Parathyroid adenoma (tissue), 2 donors: ENCODE measurements around the gene PMVK.

Source experiments
- H2AFZ ChIP-seq: fragments of 300-600 bp; sonication (generic); one replicate; pipeline ENCODE4 v1.7.0; 2017; ENCODE audit warnings: antibody characterized with exemption, mild to moderate bottlenecking
- H3K27ac ChIP-seq: fragments of 300-600 bp; sonication (generic); one replicate; pipeline ENCODE4 v1.7.0; 2017
- H3K27me3 ChIP-seq: fragments of 300-600 bp; sonication (generic); one replicate; pipeline ENCODE4 v1.7.0; 2017; ENCODE audit warnings: low read length; ENCODE audit not compliant: control insufficient read depth, insufficient read depth
- H3K36me3 ChIP-seq: fragments of 300-600 bp; sonication (generic); one replicate; pipeline ENCODE4 v1.7.0; 2017; ENCODE audit warnings: low read length; ENCODE audit not compliant: control insufficient read depth, insufficient read depth
- H3K4me1 ChIP-seq: fragments of 300-600 bp; sonication (generic); one replicate; pipeline ENCODE4 v1.7.0; 2017; ENCODE audit warnings: control low read depth
- H3K4me2 ChIP-seq: fragments of 300-600 bp; sonication (generic); one replicate; pipeline ENCODE4 v1.7.0; 2017; ENCODE audit warnings: low read length
- H3K4me3 ChIP-seq: fragments of 300-600 bp; sonication (generic); one replicate; pipeline ENCODE4 v1.7.0; 2017; ENCODE audit warnings: low read depth, low read length
- H3K79me2 ChIP-seq: fragments of 300-600 bp; sonication (generic); one replicate; pipeline ENCODE4 v1.7.0; 2017; ENCODE audit warnings: control low read depth
- H3K9ac ChIP-seq: fragments of 300-600 bp; sonication (generic); one replicate; pipeline ENCODE4 v1.7.0; 2017; ENCODE audit warnings: mild to moderate bottlenecking
- H3K9me3 ChIP-seq: fragments of 300-600 bp; sonication (generic); one replicate; pipeline ENCODE4 v1.7.0; 2017; ENCODE audit warnings: low read length; ENCODE audit not compliant: control insufficient read depth
- TF ChIP-seq, protein P1 (sequence below): fragments of 300-600 bp; sonication (generic); IDR thresholded peaks from one replicate; pipeline ENCODE4 v1.7.0; 2017; ENCODE audit warnings: antibody characterized with exemption, mild to moderate bottlenecking
- donor health status: primary hyperparathyroidism.

PMVK gene

DNA sequence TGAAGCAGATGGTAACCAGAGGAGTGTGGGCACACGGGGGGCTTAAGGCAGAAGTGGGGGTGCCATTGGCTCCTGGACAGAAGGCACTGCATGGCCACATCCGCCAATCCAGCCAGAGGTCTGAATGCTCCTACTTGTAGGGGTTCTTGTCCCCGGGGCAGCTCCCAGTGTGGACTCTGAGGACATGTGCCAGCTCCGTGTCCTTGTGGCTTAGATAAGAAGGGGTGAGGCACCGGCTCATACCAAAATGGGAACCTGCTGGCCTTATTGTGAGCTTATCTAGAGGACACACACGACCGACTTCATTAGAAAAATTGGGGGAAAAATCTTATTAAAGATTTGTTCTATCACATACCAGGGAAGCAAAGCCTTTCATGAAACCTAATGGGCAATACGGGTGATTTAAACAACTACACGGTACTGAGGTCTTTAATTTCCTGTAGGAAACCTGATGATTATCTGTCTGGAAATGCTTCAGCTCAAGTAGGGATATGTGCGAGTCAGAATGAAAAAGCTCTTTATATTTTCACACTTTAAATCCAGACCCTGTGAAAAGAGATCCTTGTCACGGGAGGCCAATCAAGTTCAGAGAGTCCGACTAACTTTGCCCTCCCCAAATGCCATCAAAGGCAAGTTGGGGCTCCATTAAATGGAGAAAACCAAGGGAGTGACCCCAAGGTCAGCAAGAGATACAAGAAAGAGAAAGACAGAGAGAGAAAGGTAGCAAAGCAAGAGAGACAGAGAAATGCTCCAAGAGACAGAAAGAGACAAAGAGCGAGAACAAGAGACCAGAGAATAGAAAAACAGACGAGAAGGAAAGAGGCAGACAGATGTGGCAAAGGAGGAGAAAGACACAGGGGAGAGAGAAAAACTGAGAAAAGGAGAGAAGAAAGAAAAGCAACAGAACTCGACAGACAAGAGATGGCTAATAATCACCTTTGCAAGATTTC, 52.3 kb downstream of the PMVK start:
- Histone ChIP-seq H3K9me3 (no peaks in the 10 kb centered on the region), H3K4me1 (no peaks in the 10 kb centered on the region), H3K79me2 (no peaks in the 10 kb centered on the region), H3K27me3 (no peaks in the 10 kb centered on the region), H3K36me3 (no peaks in the 10 kb centered on the region), H3K27ac (no peak overlapping the region), H3K9ac (no peak overlapping the region), H2AFZ (no peak overlapping the region), H3K4me3 (no peak overlapping the region), H3K4me2 (no peak overlapping the region)
- TF ChIP-seq, protein P1, sequence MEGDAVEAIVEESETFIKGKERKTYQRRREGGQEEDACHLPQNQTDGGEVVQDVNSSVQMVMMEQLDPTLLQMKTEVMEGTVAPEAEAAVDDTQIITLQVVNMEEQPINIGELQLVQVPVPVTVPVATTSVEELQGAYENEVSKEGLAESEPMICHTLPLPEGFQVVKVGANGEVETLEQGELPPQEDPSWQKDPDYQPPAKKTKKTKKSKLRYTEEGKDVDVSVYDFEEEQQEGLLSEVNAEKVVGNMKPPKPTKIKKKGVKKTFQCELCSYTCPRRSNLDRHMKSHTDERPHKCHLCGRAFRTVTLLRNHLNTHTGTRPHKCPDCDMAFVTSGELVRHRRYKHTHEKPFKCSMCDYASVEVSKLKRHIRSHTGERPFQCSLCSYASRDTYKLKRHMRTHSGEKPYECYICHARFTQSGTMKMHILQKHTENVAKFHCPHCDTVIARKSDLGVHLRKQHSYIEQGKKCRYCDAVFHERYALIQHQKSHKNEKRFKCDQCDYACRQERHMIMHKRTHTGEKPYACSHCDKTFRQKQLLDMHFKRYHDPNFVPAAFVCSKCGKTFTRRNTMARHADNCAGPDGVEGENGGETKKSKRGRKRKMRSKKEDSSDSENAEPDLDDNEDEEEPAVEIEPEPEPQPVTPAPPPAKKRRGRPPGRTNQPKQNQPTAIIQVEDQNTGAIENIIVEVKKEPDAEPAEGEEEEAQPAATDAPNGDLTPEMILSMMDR: no peak

GRCh38 chr1:154881820-154882535, 54.5 kb downstream of the PMVK start:
- H3K4me1 ChIP-seq: no peaks in the 10 kb centered on the region
- no peak overlapping the region for H3K27ac ChIP-seq
- H3K36me3 ChIP-seq: no peaks in the 10 kb centered on the region
- H3K4me2 ChIP-seq: no peak overlapping the region
- TF ChIP-seq, protein P1: no peak
- no peak overlapping the region for H3K9ac ChIP-seq
- H3K27me3 ChIP-seq: no peaks in the 10 kb centered on the region
- no peak overlapping the region for H3K4me3 ChIP-seq
- H3K9me3 ChIP-seq: no peaks in the 10 kb centered on the region
- H3K79me2 ChIP-seq: no peaks in the 10 kb centered on the region
- H2AFZ ChIP-seq: no peak overlapping the region

- Histone ChIP-seq H3K4me2 (no peak overlapping the region), H3K36me3 (no peaks in the 10 kb centered on the region), H3K4me1 (no peaks in the 10 kb centered on the region), H3K9me3 (no peaks in the 10 kb centered on the region), H2AFZ (no peak overlapping the region), H3K79me2 (no peaks in the 10 kb centered on the region), H3K9ac (no peak overlapping the region), H3K27ac (no peak overlapping the region), H3K27me3 (no peaks in the 10 kb centered on the region), H3K4me3 (no peak overlapping the region)
- TF ChIP-seq, protein P1: no peak
Observed at GRCh38 chr1:154880671-154881070, 55.8 kb downstream of the PMVK start.

DNA sequence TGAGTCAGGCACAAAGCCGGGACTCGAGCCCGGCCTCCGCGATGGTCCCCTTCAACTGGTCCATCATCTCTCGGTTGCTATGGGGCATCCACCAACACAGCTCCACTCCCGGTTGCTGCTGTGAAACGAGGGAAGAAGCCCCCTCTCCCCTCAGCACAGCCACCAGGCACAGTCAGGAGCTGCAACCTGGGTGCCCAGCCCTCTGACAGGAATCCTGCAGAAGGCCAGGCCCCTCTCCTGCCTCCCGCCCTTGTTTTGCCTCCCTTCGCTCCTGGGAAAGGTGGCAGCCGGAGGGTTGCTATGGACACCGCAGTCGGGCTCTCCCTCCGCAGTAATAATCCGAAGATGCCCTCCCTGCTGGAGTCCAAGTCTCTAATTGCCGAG, 57.5 kb downstream of the PMVK start:
- Histone ChIP-seq H2AFZ (no peak overlapping the region), H3K79me2 (no peaks in the 10 kb centered on the region), H3K36me3 (no peaks in the 10 kb centered on the region), H3K4me3 (no peak overlapping the region), H3K9ac (no peak overlapping the region), H3K27ac (no peak overlapping the region), H3K27me3 (no peaks in the 10 kb centered on the region), H3K4me2 (no peak overlapping the region), H3K4me1 (no peaks in the 10 kb centered on the region), H3K9me3 (no peaks in the 10 kb centered on the region)
- TF ChIP-seq, protein P1: no peak
